CD4-positive, alpha-beta T cell treated with Interleukin-6 for 4 hours (primary cell): Measurements from ENCODE around the gene EFNA2.

ENCODE experiments used
- DNase-seq: peaks from one replicate; pipeline ENCODE4 v3.0.0-alpha.2; 2020; ENCODE audit warnings: mixed read lengths

EFNA2 gene

DNA sequence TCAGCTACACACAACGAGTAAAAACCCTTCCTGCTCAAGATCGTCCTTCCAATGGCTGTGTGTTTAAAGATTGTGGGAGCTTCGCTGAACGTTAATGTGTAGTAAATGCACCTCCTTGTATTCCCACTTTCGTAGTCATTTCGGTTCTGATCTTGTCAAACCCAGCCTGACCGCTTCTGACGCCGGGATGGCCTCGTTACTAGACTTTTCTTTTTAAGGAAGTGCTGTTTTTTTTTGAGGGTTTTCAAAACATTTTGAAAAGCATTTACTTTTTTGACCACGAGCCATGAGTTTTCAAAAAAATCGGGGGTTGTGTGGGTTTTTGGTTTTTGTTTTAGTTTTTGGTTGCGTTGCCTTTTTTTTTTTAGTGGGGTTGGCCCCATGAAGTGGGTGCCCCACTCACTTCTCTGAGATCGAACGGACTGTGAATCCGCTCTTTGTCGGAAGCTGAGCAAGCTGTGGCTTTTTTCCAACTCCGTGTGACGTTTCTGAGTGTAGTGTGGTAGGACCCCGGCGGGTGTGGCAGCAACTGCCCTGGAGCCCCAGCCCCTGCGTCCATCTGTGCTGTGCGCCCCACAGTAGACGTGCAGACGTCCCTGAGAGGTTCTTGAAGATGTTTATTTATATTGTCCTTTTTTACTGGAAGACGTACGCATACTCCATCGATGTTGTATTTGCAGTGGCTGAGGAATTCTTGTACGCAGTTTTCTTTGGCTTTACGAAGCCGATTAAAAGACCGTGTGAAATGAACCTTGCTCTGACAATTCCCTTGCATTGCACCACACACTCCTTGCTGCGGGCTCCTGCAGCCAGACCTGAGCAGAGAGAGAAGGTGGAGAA is 13.0 kb upstream of the EFNA2 start:
- DNase-seq = no peak

DNA sequence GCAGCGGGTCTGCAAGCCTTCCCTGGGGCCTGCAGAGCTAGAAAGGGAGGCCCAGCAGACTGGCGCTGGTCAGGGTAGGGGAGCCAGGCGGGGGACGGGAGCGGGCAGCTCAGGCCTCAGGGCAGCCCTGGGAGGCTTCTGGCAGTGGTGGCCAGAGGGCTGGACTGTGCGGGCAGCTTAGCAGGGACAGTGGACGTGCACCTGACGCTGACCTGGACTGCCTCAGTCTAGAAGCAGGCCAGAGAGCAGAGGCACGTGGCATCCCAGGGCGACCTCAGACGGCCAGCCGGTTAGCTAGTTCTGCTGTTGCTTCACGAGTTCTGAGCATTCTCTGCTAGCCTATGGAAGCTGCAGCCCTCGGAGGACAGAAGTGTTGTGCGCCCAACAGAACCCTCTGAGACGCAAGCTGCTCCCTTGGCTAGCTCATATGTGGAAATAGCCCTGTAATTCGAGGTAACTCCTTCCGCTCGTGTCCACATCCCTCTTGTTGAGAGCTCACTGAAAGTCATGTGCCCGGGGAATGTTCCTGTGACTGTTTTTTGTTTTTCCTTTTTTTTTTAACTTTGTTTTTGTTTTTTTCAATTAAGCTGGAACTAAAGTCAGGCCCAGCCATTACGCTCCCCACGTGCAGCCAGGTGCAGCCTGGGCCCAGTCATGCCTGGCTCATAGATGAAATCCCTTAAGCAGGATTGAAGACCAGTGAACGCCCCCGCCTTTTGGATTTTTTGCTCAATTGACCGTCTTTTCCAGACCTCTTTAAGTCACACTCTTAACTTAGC is 12.2 kb upstream of the EFNA2 start:
- DNase-seq = no peak

DNA sequence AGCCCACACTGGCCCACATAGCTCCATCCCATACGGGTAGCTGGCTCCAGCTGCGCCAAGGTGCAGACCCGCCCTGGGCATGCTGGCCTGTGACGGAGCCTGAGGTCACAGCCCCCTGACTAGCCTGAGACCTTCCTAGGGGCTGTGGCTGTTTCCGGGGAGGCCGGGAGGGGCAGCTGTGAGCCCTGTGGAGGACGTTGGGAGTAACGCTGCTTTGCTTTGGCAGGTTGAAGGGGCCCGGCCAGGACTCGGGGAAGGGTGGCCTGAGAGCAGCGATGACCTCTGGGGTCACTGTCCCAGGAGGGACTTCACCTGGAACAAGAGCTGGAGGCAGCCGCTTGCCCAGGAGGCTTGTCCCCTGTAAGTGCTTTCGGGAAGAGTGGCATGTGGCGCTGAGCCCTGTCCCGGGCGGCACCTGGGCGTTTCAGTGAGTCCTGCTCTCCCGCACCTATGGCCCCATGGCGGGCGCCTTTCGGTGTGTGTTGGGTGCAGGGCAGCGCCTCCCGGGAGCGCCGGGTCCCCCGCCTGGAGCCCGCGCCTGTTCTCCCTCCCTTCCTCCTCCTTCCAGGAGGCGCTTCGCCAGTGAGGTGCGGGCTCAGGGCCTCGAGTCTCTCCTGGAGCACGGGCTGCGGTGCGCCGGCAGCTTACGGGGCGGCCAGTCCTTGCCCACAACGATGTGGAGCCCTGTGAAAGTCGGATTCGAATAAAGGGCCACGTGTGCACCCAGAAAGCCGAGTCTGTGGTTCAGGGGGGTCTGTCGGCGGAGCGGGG is 11.4 kb upstream of the EFNA2 start:
- DNase-seq = no peak

DNA sequence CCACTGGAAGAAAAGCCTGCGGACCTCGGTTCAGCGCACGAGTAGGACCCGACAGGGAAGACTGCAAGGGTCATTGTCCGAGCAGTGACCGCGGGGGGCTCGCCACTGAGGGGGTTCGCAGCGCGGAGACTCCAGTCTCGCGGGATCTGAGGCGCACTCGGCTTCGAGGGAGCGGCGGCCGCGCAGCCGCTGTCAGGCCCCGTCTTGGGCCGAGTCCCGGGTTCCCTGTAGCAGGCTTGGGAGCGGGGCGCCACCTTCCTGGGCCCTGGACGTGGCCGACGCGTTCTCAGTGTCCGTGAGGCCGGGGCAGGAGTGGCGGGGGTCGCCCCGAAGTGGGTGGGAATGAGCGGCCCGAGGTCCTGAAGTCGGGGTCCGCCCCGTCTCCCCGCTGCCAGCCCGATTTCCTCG is 10.8 kb upstream of the EFNA2 start:
- no peak for DNase-seq

DNA sequence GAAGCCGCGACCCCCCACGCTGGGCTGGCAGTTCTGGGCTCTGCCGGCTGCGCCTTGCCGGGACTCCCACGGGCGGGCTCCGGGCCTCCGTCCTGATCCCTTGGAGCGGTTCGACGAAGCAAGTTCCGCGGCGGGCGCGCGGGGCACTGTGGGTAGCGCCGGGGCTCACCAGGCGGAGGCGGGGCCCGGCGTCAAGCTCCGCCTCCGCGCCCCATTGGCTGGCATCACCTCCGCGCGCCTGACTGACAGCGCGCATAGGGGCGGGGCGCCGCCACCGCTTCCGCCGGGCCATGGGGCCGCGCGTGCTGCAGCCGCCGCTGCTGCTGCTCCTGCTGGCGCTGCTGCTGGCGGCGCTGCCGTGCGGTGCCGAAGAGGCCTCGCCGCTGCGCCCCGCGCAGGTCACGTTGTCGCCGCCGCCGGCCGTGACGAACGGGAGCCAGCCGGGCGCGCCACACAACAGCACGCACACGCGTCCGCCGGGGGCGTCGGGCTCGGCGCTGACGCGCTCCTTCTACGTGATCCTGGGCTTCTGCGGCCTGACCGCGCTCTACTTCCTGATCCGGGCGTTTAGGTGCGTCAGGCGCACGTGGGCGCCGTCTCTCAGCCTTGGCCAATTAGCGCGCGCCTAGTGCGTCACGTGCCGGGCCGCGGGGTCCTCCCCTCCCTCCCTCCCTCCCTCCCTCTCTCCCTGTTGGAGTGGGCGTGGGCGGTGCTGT is 10.3 kb upstream of the EFNA2 start, which contains the start of gene FAM174C:
Gene FAM174C, plus strand, starts transcription at position 271 of the 716 bp plus-strand sequence. Its CDS starts 20 bp downstream, at position 291.
- DNase-seq = peak; percentile 97

- no peak for DNase-seq
These were observed 9.6 kb upstream of the EFNA2 start for GRCh38 chr19:1275976-1276627.

DNA sequence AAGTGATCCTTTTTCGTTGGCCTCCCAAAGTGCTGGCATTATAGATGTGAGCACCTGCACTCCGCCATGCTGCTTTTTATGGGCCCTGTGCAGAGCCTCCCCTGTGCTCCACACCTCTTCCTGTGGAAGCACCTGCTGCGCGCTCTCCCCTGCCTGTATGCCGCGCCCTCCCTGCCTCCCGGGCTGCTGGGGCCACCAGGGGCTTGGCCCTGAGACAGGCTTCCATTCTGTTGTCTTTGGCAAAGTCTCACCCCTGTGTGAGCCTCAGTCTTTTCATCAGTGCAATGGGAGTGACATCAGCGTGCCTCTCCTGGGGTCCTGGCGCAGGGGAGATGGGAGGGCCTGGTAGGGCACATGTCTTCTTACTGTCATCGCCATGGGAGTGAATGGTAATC is 9.0 kb upstream of the EFNA2 start:
- DNase-seq = peak; percentile 51

DNA sequence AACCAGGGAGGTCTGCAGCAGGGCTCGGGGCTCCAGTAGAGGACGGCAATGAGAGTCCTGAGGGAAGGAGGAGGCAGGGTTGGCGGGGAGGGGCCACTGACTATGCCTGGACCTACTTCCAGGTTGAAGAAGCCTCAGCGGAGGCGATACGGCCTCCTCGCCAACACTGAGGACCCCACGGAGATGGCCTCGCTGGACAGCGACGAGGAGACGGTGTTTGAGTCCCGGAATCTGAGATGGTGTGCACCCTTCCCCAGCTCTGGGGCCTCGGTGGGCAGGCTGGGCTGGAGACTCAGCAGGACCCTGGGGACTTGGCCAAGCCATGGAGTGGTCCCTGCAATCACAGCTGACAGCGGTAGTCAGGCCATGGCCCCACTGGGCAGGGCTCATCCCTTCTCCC is 8.6 kb upstream of the EFNA2 start:
- no peak for DNase-seq

DNA sequence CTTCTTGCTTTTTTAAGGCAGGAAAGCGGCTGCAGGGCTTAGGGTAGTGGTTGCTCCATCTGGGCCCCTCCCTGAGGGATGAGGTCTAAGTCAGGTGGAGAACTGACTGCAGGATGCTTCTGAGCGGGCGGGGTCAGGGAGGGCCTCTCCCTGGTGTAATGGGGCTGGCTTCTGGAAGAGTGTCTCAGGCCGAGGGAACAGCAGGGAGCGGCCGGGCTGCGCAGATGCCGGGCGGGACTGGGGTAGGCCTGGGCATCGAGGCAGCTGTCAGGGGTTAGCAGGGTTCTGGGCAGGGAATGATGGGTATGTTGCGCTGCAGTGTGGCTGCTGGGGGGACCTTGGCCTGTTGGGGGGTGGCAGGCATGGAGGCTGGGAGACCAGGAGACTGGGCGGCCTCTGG is 7.6 kb upstream of the EFNA2 start:
- no peak for DNase-seq

- no peak for DNase-seq
These were observed 6.7 kb upstream of the EFNA2 start for GRCh38 chr19:1278713-1279660.

- peak; percentile 85 for DNase-seq
These were observed 5.8 kb upstream of the EFNA2 start for GRCh38 chr19:1279782-1280341.

- no peak for DNase-seq
These were observed 4.8 kb upstream of the EFNA2 start for GRCh38 chr19:1280636-1281568.

DNA sequence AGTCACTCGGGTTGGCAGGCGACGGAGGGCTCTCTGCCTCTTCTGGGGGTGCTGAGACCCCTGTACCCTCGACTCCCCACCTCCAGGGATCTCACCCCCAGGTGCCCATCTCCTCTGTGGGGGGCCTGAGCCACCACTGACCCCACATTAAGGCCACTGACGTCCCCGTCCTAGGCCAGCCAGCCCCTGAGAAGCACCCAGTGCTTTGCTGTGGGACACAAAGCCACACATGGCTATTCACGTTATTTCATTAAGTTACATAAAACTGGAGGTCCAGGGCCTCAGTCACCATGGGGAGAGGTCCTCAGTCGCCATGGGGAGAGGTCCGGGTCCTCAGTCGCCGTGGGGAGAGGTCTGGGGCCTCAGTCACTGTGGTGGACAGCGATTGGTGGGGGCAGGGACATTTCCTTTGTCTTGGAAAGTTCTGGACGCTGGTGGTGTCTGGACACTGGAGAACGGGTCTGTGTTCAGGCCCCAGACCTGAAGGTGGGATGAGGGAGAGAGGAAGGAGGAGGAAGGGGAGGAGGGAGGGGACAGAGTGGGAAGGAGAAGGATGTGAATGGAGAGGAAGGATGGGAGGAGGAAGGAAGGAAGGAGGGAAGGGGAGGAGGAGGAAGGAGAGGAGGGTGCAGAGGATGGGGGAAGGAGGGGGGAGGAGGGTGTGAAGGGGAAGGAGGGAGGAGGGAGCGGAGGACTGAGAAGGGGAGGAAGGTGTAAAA is 3.9 kb upstream of the EFNA2 start:
- no peak for DNase-seq

DNA sequence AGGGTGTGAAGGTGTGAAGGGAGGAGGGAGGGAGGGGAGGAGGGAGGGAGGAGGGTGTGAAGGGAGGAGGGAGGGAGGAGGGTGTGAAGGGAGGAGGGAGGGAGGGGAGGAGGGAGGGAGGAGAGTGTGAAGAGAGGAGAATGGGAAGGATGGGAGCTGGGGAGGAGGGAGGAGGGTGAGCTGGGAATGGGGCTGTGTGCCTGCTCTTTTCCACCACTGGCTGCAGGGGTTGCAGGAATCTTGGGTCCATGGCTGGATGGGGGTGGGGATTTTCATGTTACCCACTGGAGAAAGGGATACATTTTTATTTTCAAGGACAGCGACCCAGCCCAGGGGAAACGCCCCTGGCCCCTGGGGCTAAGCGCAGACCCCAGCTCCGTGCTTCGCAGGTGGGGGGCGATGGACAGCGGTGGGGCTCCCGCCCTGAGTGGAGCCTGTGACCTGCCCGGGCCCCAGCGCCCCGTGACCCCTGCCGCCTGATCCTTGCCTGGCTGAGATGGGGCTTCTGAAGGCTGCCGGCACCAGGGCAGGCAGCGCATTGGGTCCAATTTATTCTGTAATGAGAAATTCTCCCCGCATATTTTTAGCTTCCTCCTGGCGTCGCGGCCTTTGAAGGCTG is 3.0 kb upstream of the EFNA2 start:
- DNase-seq = no peak

DNA sequence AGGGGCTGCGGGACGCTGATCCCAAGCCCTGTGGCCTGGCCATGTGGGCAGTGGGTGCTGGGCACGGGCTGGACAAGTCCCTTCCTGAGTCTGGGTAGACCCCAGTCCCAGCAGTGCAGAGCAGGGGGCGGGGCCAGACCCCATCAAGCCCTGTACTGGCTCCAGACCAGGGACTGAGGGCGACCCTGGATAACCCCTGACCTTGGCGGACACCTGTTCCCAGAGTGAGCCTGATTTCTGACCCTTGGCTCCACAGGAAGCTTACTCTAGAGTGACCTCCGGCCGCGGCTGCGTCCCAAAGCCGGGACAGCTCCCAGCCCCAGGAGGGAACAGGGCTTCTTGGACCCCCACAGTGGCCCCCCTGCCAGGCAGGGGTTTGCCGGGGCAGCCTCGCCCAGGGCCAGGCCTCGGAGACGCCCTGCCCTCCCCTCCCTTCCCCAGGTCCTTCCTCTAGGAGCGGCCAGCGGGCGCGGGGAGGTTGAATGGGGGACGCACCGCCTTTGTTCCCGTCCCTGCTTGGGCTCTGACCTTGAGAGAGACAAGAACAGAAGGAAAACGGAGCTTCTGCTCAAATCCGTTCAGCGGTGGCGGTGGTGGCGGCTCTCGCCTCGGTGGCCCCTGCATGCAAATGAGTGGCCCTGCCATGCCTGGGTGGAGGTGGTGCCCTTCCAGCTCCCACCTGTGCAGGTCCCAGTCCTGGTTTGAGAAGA is 2.3 kb upstream of the EFNA2 start:
- no peak for DNase-seq

- DNase-seq = no peak
These were observed 1.8 kb upstream of the EFNA2 start for GRCh38 chr19:1283917-1284292.

- no peak for DNase-seq
These were observed 1.2 kb upstream of the EFNA2 start for GRCh38 chr19:1284293-1284978.
